Spleen (tissue), 11 donors: ENCODE measurements around the gene INO80C. TPM values are rescaled to one million over a fixed set of nuclear protein-coding genes. Genes with fewer than 3 reads are reported as not detected.

ENCODE experiments used
- DNase-seq: peaks from one replicate; pipeline ENCODE4 v3.0.0-alpha.2; 2020
- H3K27ac ChIP-seq, 8 donors: fragments of 200-600 bp; sonication (generic) in 7 of 8; 1 replicate in 4 of 8; 2 replicates in 4 of 8; pipeline versions ENCODE4 v1.5.0 to v1.8.0; 2016 to 2021; ENCODE audit warnings: inconsistent platforms in 4 of 8, mild to moderate bottlenecking in 4 of 8, moderate library complexity in 1 of 8
- H3K27me3 ChIP-seq, 7 donors: fragments of 200-600 bp; sonication (generic) in 6 of 7; replicated peaks in 1 of 7; 1 replicate in 4 of 7; 2 replicates in 3 of 7; pipeline versions ENCODE4 v1.5.0 to v1.8.0; 2016 to 2021; ENCODE audit warnings: inconsistent platforms in 3 of 7, mild to moderate bottlenecking in 1 of 7
- H3K36me3 ChIP-seq, 6 donors: fragments of 200-600 bp; sonication (generic) in 5 of 6; 1 replicate in 4 of 6; 2 replicates in 2 of 6; pipeline versions ENCODE4 v1.5.0 to v1.8.0; 2016 to 2021; ENCODE audit warnings: inconsistent platforms in 2 of 6
- H3K4me1 ChIP-seq, 6 donors: fragments of 200-600 bp; sonication (generic) in 5 of 6; 1 replicate in 3 of 6; 2 replicates in 3 of 6; pipeline versions ENCODE4 v1.5.0 to v1.8.0; 2016 to 2021; ENCODE audit warnings: inconsistent platforms in 3 of 6
- H3K4me3 ChIP-seq, 8 donors: fragments of 200-600 bp; sonication (generic) in 7 of 8; 1 replicate in 4 of 8; 2 replicates in 4 of 8; pipeline versions ENCODE4 v1.5.0 to v1.8.0; 2016 to 2021; ENCODE audit warnings: inconsistent platforms in 4 of 8, mild to moderate bottlenecking in 4 of 8, moderate library complexity in 2 of 8
- H3K9me3 ChIP-seq, 8 donors: fragments of 200-600 bp; sonication (generic) in 7 of 8; 1 replicate in 4 of 8; 2 replicates in 4 of 8; pipeline versions ENCODE4 v1.5.0 to v1.8.0; 2016 to 2021; ENCODE audit warnings: inconsistent platforms in 4 of 8
- POLR2A ChIP-seq, 3 donors: fragments of 450-650 bp; IDR thresholded peaks; one replicate each; pipeline ENCODE4 v1.5.1; 2017; ENCODE audit warnings: antibody characterized with exemption in 3 of 3, mild to moderate bottlenecking in 1 of 3
- POLR2AphosphoS5 ChIP-seq, 3 donors: sonication (generic); formaldehyde crosslinking; IDR thresholded peaks; one replicate each; pipeline ENCODE4 v1.5.1; 2017; ENCODE audit warnings: antibody characterized with exemption in 3 of 3
- WGBS, 5 donors: extraction: QIAGEN DNeasy Blood & Tissue Kit in 3 of 5; methylation state at CpG; one replicate each; pipeline versions ENCODE4 v1.1.5 to v1.1.7; 2013 to 2018; 5-methylcytosine and 5-hydroxymethylcytosine counted together
- intact Hi-C: fragments of 100-400 bp; cut with DNase I; formaldehyde crosslinking; loops from one replicate; pipeline ENCODE4 v1.15.0; 2023; ENCODE audit warnings: low total_unique reads
- polyA plus RNA-seq, 3 donors: library from polyadenylated mRNA; stranded (reverse); fragments of 200-250 nt; gene quantifications; one replicate each; pipeline ENCODE4 v1.2.1, GENCODE V29; 2013
- total RNA-seq, 7 donors: library from RNA; depleted of rRNA in 3 of 7; stranded (reverse); fragments of >200 nt in 3 of 7; fragmentation: NEBNext Ultra II Directional in 4 of 7; extraction: Animal tissue kit (Norgen Biotek cat#: 25700) in 4 of 7; gene quantifications; one replicate each; pipeline versions ENCODE4 v1.1.0 to v1.2.1, GENCODE V29; 2016 to 2021
- TF ChIP-seq, protein P1 (sequence below), 11 experiments: fragments of 200-600 bp in 7 of 11; fragments of 450-650 bp in 4 of 11; sonication (generic) in 4 of 11; IDR thresholded peaks in 8 of 11; conservative IDR thresholded peaks in 3 of 11; 1 replicate in 7 of 11; 2 replicates in 4 of 11; pipeline versions ENCODE4 v1.4.0 to v1.8.0; 2016 to 2021; ENCODE audit warnings: antibody characterized with exemption in 11 of 11, inconsistent platforms in 4 of 11, mild to moderate bottlenecking in 1 of 11
- donor health status: healthy with polysubstance abuse.
- donor health status: DM: no; HTN: no; CAD: no; lungs with moderate emphysema.
- donor health status: DM: no; HTN: no; CAD: no.
- donor health status: Bipolar disorder and iron deficiency.
- donor health status: healthy.
- donor health status: DM: no; HTN: no; CAD: no.
- donor health status: DM: yes; HTN: yes; CAD: no.

Gene INO80C
- total and polyA plus RNA-seq, 10 donors: 18.9 to 57.5 (median 34.5) TPM

DNA sequence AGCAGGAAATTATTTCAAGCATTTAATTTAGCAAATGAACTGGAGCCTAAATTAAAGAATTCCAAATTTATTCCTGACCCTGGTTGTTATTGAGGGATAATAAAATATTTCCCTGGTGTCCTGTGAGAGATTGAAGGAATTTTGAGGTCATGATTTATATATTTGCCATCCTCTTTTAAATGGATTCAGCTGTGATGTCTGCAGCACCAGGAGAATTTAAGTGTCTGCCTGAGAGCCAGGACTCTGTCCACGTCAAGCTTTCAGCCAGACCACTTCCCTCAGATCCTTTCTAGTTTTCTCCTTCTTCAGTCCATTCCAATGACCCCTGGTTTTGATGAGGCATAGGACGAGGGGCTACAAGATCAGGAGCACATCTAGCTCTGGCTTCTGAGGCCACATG is 59.9 kb downstream of the INO80C start:
- no peaks in the 10 kb centered on the region for H3K36me3 ChIP-seq
- DNase-seq: no peak
- no peak overlapping the region for H3K27ac ChIP-seq
- H3K9me3 ChIP-seq: peaks cover 0 to 22% (median 19%) of the 10 kb centered on the region in 8 donors
- 80 to 93% (median 85%) methylated on average over 2 of the region's 2 CpGs for WGBS, 5 donors
- intact Hi-C loops: no loop called here
- H3K4me1 ChIP-seq: no peaks in the 10 kb centered on the region
- H3K4me3 ChIP-seq: no peak overlapping the region
- TF ChIP-seq POLR2AphosphoS5 (IDR thresholded peaks at IDR 0.05) (no peak), POLR2A (IDR thresholded peaks at IDR 0.05) (no peak)
- TF ChIP-seq, protein P1, sequence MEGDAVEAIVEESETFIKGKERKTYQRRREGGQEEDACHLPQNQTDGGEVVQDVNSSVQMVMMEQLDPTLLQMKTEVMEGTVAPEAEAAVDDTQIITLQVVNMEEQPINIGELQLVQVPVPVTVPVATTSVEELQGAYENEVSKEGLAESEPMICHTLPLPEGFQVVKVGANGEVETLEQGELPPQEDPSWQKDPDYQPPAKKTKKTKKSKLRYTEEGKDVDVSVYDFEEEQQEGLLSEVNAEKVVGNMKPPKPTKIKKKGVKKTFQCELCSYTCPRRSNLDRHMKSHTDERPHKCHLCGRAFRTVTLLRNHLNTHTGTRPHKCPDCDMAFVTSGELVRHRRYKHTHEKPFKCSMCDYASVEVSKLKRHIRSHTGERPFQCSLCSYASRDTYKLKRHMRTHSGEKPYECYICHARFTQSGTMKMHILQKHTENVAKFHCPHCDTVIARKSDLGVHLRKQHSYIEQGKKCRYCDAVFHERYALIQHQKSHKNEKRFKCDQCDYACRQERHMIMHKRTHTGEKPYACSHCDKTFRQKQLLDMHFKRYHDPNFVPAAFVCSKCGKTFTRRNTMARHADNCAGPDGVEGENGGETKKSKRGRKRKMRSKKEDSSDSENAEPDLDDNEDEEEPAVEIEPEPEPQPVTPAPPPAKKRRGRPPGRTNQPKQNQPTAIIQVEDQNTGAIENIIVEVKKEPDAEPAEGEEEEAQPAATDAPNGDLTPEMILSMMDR (IDR thresholded peaks at IDR 0.05 in 8 of 11, conservative IDR thresholded peaks at IDR 0.05 in 3 of 11): no peak
- no peaks in the 10 kb centered on the region for H3K27me3 ChIP-seq

DNA sequence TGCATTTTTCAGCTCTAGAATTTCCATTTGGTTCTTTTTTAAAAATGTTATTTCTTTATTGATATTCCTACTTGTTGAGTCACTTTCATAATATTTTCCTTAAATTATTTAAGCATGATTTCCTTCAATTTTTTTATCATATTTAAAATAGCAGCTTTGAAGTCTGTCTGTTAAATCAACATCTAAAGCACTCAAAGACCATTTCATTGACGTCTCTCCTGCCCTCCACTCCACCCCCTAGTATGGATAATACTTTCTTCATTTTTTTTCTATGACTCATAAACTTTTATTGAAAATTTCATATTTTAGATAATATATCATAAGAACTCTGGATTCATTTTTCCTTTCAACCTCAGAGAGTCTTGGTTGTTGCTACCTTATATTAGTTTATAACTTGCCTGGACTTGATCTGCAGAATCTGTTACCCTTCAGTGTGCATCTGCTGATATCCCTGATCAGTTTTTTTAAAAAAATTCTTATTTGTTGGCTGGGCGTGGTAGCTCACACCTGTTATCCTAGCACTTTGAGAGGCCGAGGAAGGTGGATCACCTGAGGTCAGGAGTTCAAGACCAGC is 61.6 kb downstream of the INO80C start:
- WGBS, 5 donors: 79 to 90% (median 88%) methylated on average over 3 of the region's 3 CpGs
- no peaks in the 10 kb centered on the region for H3K36me3 ChIP-seq
- H3K27me3 ChIP-seq: no peaks in the 10 kb centered on the region
- peaks cover 0 to 22% (median 19%) of the 10 kb centered on the region in 8 donors for H3K9me3 ChIP-seq
- TF ChIP-seq POLR2AphosphoS5 (IDR thresholded peaks at IDR 0.05) (no peak), POLR2A (IDR thresholded peaks at IDR 0.05) (no peak)
- TF ChIP-seq, protein P1 (IDR thresholded peaks at IDR 0.05 in 8 of 11, conservative IDR thresholded peaks at IDR 0.05 in 3 of 11): no peak
- H3K4me1 ChIP-seq: no peaks in the 10 kb centered on the region
- no peak for DNase-seq
- H3K27ac ChIP-seq: no peak overlapping the region
- intact Hi-C loops: no loop called here
- H3K4me3 ChIP-seq: no peak overlapping the region

DNA sequence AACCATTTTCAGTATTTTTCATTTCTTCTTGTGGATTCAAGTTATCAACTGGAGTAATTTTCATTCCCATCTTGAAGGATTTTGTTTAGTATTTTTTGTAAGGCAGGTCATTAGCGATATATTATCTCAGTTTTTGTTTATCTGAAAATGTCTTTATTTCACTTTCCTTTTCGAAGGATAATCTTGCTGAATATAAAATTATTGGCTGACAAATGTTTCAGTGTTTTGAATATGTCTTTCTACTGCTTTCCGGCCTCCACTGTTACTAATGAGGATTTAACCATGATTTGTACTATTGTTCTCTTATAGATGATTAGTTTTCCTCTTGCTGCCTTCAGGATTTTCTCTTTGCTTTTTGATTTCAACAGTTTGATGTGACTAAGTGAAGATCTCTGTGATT is 62.4 kb downstream of the INO80C start:
- Histone ChIP-seq H3K4me3 (no peak overlapping the region), H3K27me3 (no peaks in the 10 kb centered on the region), H3K27ac (no peak overlapping the region), H3K36me3 (no peaks in the 10 kb centered on the region), H3K9me3 (peaks cover 0 to 22% (median 19%) of the 10 kb centered on the region in 8 donors), H3K4me1 (no peaks in the 10 kb centered on the region)
- DNase-seq: no peak
- intact Hi-C loops: no loop called here
- TF ChIP-seq POLR2AphosphoS5 (IDR thresholded peaks at IDR 0.05) (no peak), POLR2A (IDR thresholded peaks at IDR 0.05) (no peak)
- TF ChIP-seq, protein P1 (IDR thresholded peaks at IDR 0.05 in 8 of 11, conservative IDR thresholded peaks at IDR 0.05 in 3 of 11): no peak
- 94 to 97% (median 96%) methylated on average over 3 of the region's 3 CpGs for WGBS, 5 donors

DNA sequence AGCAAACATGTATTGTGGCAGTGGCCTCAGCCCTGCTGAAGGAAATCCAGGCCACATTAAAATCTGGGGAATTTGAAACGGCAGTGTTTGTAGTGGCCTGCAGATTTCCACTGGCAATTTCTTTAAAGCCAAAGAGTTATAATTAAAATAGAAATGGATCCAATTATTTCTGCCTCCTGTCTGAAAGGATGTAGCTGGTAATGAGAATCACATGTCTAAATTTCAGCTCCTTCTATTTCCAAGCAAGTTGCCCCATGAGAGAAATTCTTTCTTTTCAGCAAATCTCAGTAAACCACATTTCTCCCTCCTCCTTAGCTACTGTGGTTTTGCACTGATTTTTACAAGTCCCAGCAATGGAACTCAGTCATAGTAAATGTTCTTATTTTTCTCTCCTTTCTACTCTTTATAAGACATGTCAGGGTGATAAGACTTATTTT is 65.2 kb downstream of the INO80C start:
- Histone ChIP-seq H3K27me3 (no peaks in the 10 kb centered on the region), H3K36me3 (no peaks in the 10 kb centered on the region), H3K9me3 (peaks cover 0 to 22% (median 19%) of the 10 kb centered on the region in 8 donors), H3K4me3 (no peak overlapping the region), H3K4me1 (no peaks in the 10 kb centered on the region), H3K27ac (no peak overlapping the region)
- intact Hi-C loops: no loop called here
- DNase-seq: no peak
- TF ChIP-seq POLR2AphosphoS5 (IDR thresholded peaks at IDR 0.05) (no peak), POLR2A (IDR thresholded peaks at IDR 0.05) (no peak)
- TF ChIP-seq, protein P1 (IDR thresholded peaks at IDR 0.05 in 8 of 11, conservative IDR thresholded peaks at IDR 0.05 in 3 of 11): no peak
- WGBS, 5 donors: 41 to 60% (median 51%) methylated on average over 1 of the region's 1 CpG
